Measurements from ENCODE around the gene GCN1.
A peak's percentile ranks its signal among the peaks of the same experiment; 100 is the strongest.
"Not testable (repeated sequence)": the region's sequence is repeated elsewhere in the genome, so short reads cannot be mapped to it uniquely, and the experiment has no call there.

Gene GCN1

GRCh38 chr12:120199025-120199424, 4.5 kb upstream of the GCN1 start:
- DNase-seq (no peak), ATAC-seq (replicated peaks) (no peak)
- H3K27ac Mint-ChIP-seq: peak overlapping the region; percentile 46 to 99
- H3K9me3 Mint-ChIP-seq: no peaks in the 10 kb centered on the region
- peak overlapping the region; percentile 96 for H3K4me3 Mint-ChIP-seq
- peaks cover 30 to 38% of the 10 kb centered on the region in 2 donors for H3K4me1 Mint-ChIP-seq (ENCODE audit: low read depth in 2 of 2)
- H3K36me3 Mint-ChIP-seq (ENCODE audit: insufficient read depth): peaks cover 69% of the 10 kb centered on the region
- no peaks in the 10 kb centered on the region for H3K27me3 Mint-ChIP-seq

DNA sequence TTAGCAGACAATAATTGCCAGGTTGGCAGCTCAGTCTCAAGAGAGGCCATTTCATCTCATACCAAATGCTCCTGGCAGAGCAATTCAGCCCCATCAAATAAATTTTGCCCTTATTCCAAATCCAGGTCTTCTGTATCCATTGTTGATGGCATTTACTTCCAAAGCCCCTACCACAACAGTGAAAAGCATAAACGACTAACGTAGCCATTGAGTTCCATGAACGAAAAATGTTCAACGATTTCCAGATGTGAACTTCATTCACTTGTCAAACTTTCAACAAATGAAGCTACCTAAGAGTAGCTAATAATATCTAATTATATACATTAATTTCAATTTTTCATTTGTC, 3.0 kb upstream of the GCN1 start:
- ATAC-seq (replicated peaks) (no peak), DNase-seq (no peak)
- peak overlapping the region in 1 of 2 donors; percentile 73 for H3K27ac Mint-ChIP-seq
- H3K9me3 Mint-ChIP-seq: no peaks in the 10 kb centered on the region
- H3K4me1 Mint-ChIP-seq (ENCODE audit: low read depth in 2 of 2): peaks cover 35 to 41% of the 10 kb centered on the region in 2 donors
- no peaks in the 10 kb centered on the region for H3K27me3 Mint-ChIP-seq
- peaks cover 71% of the 10 kb centered on the region for H3K36me3 Mint-ChIP-seq (ENCODE audit: insufficient read depth)
- H3K4me3 Mint-ChIP-seq: no peak overlapping the region

DNA sequence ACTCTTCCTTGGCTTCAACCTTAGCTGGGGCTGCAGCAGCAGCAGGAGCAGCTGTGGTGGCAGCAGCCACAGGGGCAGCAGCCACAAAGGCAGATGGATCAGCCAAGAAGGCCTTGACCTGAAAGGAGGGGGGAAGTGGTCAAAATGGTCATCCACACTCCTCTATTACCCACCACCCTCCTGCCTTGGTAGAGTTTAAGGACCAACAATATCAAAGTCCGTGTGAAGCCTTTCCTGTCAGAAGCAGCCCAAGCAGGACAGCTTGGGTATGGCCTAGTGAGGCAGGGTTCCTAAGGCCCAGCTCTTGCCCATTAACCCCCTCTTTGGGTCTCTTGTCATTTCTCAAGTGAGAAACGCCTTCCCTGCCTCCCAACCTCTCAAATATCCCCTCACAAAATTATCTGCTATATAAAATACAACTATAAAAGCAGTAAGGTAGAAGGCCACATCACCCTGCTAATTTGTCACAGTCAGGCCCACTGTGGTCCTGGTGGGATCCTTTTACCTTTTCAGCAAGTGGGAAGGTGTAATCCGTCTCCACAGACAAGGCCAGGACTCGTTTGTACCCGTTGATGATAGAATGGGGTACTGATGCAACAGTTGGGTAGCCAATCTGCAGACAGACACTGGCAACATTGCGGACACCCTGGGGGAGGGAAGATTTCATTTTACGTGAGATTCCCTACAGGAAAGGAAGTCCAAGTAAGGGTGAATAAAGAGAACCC, 2.5 kb upstream of the GCN1 start:
- peaks cover 76% of the 10 kb centered on the region for H3K36me3 Mint-ChIP-seq (ENCODE audit: insufficient read depth)
- not testable (repeated sequence) for H3K9me3 Mint-ChIP-seq
- H3K4me1 Mint-ChIP-seq (ENCODE audit: low read depth in 2 of 2): peaks cover 33 to 39% of the 10 kb centered on the region in 2 donors

GRCh38 chr12:120196363-120196762, 1.8 kb upstream of the GCN1 start:
- no peak for DNase-seq
- H3K27ac Mint-ChIP-seq: peak overlapping the region in 1 of 2 donors; percentile 96
- ATAC-seq (replicated peaks): no peak
- H3K36me3 Mint-ChIP-seq (ENCODE audit: insufficient read depth): peaks cover 74% of the 10 kb centered on the region
- H3K27me3 Mint-ChIP-seq: no peaks in the 10 kb centered on the region
- H3K4me1 Mint-ChIP-seq (ENCODE audit: low read depth in 2 of 2): peaks cover 36 to 43% of the 10 kb centered on the region in 2 donors
- peak overlapping the region in 1 of 2 donors; percentile 31 for H3K4me3 Mint-ChIP-seq
- no peaks in the 10 kb centered on the region for H3K9me3 Mint-ChIP-seq

More for the DNA sequence above, 2.5 kb upstream of the GCN1 start:
- DNase-seq; H3K27me3 Mint-ChIP-seq; ATAC-seq (replicated peaks): not testable (repeated sequence)
- H3K27ac Mint-ChIP-seq: peak overlapping the region in 1 of 2 donors; percentile 73
- H3K4me3 Mint-ChIP-seq: peak overlapping the region in 1 of 2 donors; percentile 31

DNA sequence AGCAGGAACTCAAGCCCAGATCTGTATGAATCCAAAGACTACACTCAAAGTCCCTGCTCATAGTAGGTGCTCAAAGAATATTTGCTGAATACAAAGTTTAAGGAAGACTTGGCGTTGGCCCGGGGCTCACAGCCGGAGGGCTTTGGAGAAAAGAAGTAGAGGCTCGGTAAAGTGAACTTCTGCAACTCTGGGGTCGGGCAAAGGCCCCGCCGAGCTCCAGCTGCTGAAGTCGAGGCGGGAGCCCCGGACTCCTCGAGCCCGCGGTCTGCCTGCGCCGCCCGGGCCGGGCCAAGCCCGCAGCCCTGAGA, 335 bp downstream of the GCN1 start:
- Mint-ChIP-seq H3K36me3 (ENCODE audit: insufficient read depth) (peaks cover 68% of the 10 kb centered on the region), H3K9me3 (no peaks in the 10 kb centered on the region), H3K4me1 (ENCODE audit: low read depth in 2 of 2) (peaks cover 23 to 26% of the 10 kb centered on the region in 2 donors), H3K4me3 (peak overlapping the region; percentile 85 to 87), H3K27ac (peak overlapping the region; percentile 84 to 91), H3K27me3 (no peaks in the 10 kb centered on the region)
- no peak for ATAC-seq (replicated peaks)
- DNase-seq: no peak

DNA sequence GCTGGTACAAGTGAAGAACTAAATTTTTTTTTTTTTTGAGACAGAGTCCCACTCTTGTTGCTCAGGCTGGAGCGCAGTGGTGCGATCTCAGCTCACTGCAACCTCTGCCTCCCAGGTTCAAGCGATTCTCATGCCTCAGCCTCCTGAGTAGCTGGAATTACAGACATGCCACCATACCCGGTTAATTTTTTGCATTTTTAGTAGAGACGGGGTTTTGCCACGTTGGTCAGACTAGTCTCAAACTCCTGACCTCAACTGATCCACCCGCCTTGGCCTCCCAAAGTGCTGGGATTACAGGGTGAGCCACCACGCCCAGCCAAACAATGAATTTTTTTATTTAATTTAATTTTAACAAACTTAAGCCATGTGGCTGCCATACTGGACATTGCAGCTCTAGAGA, 1.2 kb downstream of the GCN1 start:
- not testable (repeated sequence) for H3K27me3 Mint-ChIP-seq; H3K9me3 Mint-ChIP-seq; ATAC-seq (replicated peaks); DNase-seq
- peaks cover 68% of the 10 kb centered on the region for H3K36me3 Mint-ChIP-seq (ENCODE audit: insufficient read depth)
- peaks cover 17 to 19% of the 10 kb centered on the region in 2 donors for H3K4me1 Mint-ChIP-seq (ENCODE audit: low read depth in 2 of 2)
- peak overlapping the region in 1 of 2 donors; percentile 91 for H3K27ac Mint-ChIP-seq
- peak overlapping the region; percentile 85 to 87 for H3K4me3 Mint-ChIP-seq

DNA sequence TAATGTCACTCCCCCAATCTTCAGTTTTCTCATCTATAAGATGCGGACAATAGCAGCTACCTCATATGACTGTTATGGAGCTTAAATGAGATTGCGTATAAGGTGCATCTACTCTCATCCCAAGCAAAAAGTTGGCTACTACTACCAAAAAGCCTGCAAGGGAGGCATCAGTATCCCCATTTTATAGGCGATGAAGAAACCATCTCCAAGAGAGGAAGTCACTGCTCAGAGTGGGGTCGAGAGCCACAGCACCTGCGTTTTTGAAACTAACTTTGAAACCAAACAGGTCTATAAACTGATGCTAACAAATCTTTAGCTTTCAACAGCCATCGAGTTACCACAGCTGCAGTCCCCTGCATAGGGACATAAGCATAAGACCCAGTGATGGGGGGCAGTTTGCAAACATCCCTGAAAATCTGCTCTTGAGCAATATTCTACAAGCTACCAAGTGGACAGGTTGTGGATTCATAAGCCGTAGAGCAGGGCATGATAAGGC, 3.5 kb downstream of the GCN1 start:
- Mint-ChIP-seq H3K27me3 (no peaks in the 10 kb centered on the region), H3K4me3 (no peak overlapping the region), H3K4me1 (ENCODE audit: low read depth in 2 of 2) (peaks cover 15 to 19% of the 10 kb centered on the region in 2 donors), H3K27ac (no peak overlapping the region), H3K36me3 (ENCODE audit: insufficient read depth) (peaks cover 68% of the 10 kb centered on the region), H3K9me3 (no peaks in the 10 kb centered on the region)
- ATAC-seq (replicated peaks): no peak
- DNase-seq: no peak

DNA sequence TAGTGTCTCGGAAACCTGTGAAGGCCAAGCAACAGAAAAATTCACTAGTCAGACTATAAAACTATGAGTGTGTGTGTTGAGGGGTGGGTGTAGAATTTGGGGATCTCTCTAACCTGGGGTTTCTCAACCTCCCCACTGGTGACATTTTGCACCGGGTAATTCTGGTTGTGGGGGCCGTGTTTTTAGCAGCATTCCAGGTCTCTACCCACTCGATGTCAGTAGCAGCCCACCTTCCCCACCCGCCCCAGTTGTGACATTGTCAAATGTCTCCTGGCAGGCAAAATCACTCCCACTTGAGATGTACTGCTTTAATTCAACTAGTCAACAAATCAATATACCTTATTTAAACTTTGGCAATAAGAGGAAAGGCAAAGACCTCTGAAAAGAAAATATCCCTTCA, 4.1 kb downstream of the GCN1 start:
- Mint-ChIP-seq H3K4me3 (no peak overlapping the region), H3K27me3 (no peaks in the 10 kb centered on the region), H3K9me3 (no peaks in the 10 kb centered on the region), H3K36me3 (ENCODE audit: insufficient read depth) (peaks cover 68% of the 10 kb centered on the region), H3K4me1 (ENCODE audit: low read depth in 2 of 2) (peaks cover 15 to 19% of the 10 kb centered on the region in 2 donors), H3K27ac (no peak overlapping the region)
- no peak for DNase-seq
- no peak for ATAC-seq (replicated peaks)

- Mint-ChIP-seq H3K4me3 (no peak overlapping the region), H3K27ac (no peak overlapping the region), H3K27me3 (no peaks in the 10 kb centered on the region), H3K4me1 (ENCODE audit: low read depth in 2 of 2) (peaks cover 7 to 9% of the 10 kb centered on the region in 2 donors), H3K36me3 (ENCODE audit: insufficient read depth) (peaks cover 86% of the 10 kb centered on the region), H3K9me3 (no peaks in the 10 kb centered on the region)
- ATAC-seq (replicated peaks) (no peak), DNase-seq (no peak)
Observed at GRCh38 chr12:120186654-120187053, 7.9 kb downstream of the GCN1 start.

GRCh38 chr12:120183211-120183631, 11.3 kb downstream of the GCN1 start:
- Mint-ChIP-seq H3K4me3 (no peak overlapping the region), H3K27ac (no peak overlapping the region), H3K9me3 (no peaks in the 10 kb centered on the region), H3K4me1 (ENCODE audit: low read depth in 2 of 2) (peaks cover 7 to 9% of the 10 kb centered on the region in 2 donors), H3K27me3 (no peaks in the 10 kb centered on the region), H3K36me3 (ENCODE audit: insufficient read depth) (peaks cover 95% of the 10 kb centered on the region)
- no peak for ATAC-seq (replicated peaks)
- no peak for DNase-seq

GRCh38 chr12:120181991-120182631, 12.4 kb downstream of the GCN1 start:
- peak overlapping the region in 1 of 2 donors; percentile 15 for H3K27ac Mint-ChIP-seq
- peaks cover 7 to 9% of the 10 kb centered on the region in 2 donors for H3K4me1 Mint-ChIP-seq (ENCODE audit: low read depth in 2 of 2)
- ATAC-seq (replicated peaks): no peak
- H3K9me3 Mint-ChIP-seq: no peaks in the 10 kb centered on the region
- H3K27me3 Mint-ChIP-seq: no peaks in the 10 kb centered on the region
- no peak overlapping the region for H3K4me3 Mint-ChIP-seq
- H3K36me3 Mint-ChIP-seq (ENCODE audit: insufficient read depth): peaks cover 95% of the 10 kb centered on the region
- DNase-seq: no peak

DNA sequence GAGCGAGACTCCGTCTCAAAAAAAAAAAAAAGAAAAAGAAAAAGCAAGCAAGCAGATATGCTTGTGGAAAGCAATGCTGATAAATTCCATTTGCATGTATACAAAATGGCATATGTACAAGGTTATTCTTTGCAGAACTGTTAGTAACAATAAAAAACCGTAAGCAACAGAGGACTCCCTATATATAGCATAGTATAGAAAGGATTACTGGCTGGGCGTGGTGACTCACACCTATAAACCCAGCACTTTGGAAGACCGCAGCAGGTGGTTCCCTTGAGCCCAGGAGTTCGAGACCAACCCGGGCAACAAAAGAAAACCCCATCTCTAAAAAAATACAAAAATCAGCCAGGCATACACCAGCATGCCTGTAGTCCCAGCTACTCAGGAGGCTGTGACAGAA, 13.5 kb downstream of the GCN1 start:
- ATAC-seq (replicated peaks): no peak
- Mint-ChIP-seq H3K36me3 (ENCODE audit: insufficient read depth) (peaks cover 95% of the 10 kb centered on the region), H3K4me3 (no peak overlapping the region), H3K27me3 (no peaks in the 10 kb centered on the region), H3K9me3 (no peaks in the 10 kb centered on the region), H3K4me1 (ENCODE audit: low read depth in 2 of 2) (peaks cover 5 to 9% of the 10 kb centered on the region in 2 donors), H3K27ac (no peak overlapping the region)
- no peak for DNase-seq

DNA sequence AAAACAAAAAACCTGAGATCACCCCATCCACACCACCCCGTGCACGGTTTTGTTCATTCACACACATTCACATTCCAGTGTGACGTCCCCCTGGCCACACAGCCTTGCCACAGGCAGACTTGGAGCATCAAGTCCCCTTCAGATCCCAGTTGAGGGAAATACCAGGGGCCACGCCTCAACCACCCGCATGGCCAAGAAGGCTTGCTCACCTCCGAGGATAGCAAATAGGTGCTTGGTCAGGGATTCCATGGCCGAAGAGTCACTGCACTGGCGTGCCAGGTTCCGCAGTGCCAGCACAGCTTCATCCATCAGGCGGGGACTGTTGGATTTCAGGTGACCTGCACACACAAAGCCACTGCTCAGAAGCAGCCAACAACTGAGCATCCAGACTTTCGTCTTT, 19.0 kb downstream of the GCN1 start:
- DNase-seq: no peak
- H3K4me1 Mint-ChIP-seq (ENCODE audit: low read depth in 2 of 2): peaks cover 0 to 2% of the 10 kb centered on the region in 2 donors
- no peak overlapping the region for H3K27ac Mint-ChIP-seq
- no peak overlapping the region for H3K4me3 Mint-ChIP-seq
- no peaks in the 10 kb centered on the region for H3K27me3 Mint-ChIP-seq
- peaks cover 98% of the 10 kb centered on the region for H3K36me3 Mint-ChIP-seq (ENCODE audit: insufficient read depth)
- no peak for ATAC-seq (replicated peaks)
- H3K9me3 Mint-ChIP-seq: no peaks in the 10 kb centered on the region

DNA sequence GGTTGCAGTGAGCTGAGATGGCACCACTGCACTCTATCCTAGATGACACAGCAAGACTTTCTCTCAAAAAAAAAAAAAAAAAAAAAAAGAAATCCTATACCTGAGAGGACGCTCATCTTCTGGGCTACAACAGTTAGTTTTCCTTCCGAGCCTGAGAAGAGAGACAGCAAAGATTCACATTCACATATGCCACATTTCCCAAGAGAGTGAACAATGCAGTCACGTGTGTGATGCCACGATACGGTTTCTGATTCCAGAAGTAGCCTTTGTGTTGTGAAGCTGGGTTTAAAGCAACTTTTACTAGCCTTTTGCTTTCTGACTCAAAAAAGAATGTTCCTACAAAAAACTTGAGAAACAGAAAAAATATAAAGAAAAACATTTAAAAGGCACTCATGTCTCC, 19.5 kb downstream of the GCN1 start:
- Mint-ChIP-seq H3K4me3 (no peak overlapping the region), H3K27me3 (no peaks in the 10 kb centered on the region), H3K4me1 (ENCODE audit: low read depth in 2 of 2) (peaks cover 0 to 2% of the 10 kb centered on the region in 2 donors), H3K36me3 (ENCODE audit: insufficient read depth) (peaks cover 98% of the 10 kb centered on the region), H3K27ac (no peak overlapping the region), H3K9me3 (no peaks in the 10 kb centered on the region)
- DNase-seq: no peak
- ATAC-seq (replicated peaks): no peak
